ENCODE measurements around the gene ZNF101. TPM values are rescaled to one million over a fixed set of nuclear protein-coding genes. Genes with fewer than 3 reads are reported as not detected.

ZNF101 gene
- total RNA-seq, 1 experiment from 2014 or later = 12.8 TPM

- CTCF ChIA-PET = no interaction called here
- DNase-seq (ENCODE audit: low read depth, low spot score) (no peak), ATAC-seq (no peak)
- RAD21 ChIA-PET (ENCODE audit: low non-redundant PET in 1 of 2, low total read pairs in 2 of 2, uncharacterized antibody in 2 of 2, unreplicated experiment in 2 of 2) = no interaction called here
- TF ChIP-seq POLR2AphosphoS5 (IDR thresholded peaks at IDR 0.05; ENCODE audit: low read depth, low read length) (no peak), RAD21 (IDR thresholded peaks at IDR 0.05; ENCODE audit: low read depth) (no peak), POLR2A (IDR thresholded peaks at IDR 0.05; ENCODE audit: borderline replicate concordance, extremely low read depth, insufficient read depth, insufficient read length) (no peak), ELF1 (IDR thresholded peaks at IDR 0.05; ENCODE audit: borderline replicate concordance, low read depth) (no peak), CEBPB (IDR thresholded peaks at IDR 0.05; ENCODE audit: low read depth) (no peak)
- TF ChIP-seq, protein P1, sequence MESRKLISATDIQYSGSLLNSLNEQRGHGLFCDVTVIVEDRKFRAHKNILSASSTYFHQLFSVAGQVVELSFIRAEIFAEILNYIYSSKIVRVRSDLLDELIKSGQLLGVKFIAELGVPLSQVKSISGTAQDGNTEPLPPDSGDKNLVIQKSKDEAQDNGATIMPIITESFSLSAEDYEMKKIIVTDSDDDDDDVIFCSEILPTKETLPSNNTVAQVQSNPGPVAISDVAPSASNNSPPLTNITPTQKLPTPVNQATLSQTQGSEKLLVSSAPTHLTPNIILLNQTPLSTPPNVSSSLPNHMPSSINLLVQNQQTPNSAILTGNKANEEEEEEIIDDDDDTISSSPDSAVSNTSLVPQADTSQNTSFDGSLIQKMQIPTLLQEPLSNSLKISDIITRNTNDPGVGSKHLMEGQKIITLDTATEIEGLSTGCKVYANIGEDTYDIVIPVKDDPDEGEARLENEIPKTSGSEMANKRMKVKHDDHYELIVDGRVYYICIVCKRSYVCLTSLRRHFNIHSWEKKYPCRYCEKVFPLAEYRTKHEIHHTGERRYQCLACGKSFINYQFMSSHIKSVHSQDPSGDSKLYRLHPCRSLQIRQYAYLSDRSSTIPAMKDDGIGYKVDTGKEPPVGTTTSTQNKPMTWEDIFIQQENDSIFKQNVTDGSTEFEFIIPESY (IDR thresholded peaks at IDR 0.05; ENCODE audit: extremely low read depth, insufficient replicate concordance, low read length) = no peak
- H3K27me3 ChIP-seq (ENCODE audit: insufficient read depth, low read length) = no peaks in the 10 kb centered on the region
- intact Hi-C loops (cut with micrococcal nuclease) = no loop called here
- no peak overlapping the region for H3K4me3 ChIP-seq (replicated peaks in 1 of 2; ENCODE audit: low read depth in 1 of 2, low read length in 2 of 2)
- no peaks in the 10 kb centered on the region for H3K9me2 ChIP-seq (ENCODE audit: insufficient read depth)
- H3K4me2 ChIP-seq (ENCODE audit: low read length) = no peak overlapping the region
- H3K4me1 ChIP-seq (ENCODE audit: control insufficient read depth in 1 of 2, insufficient read depth in 2 of 2, low read length in 2 of 2) = no peaks in the 10 kb centered on the region
- no peak overlapping the region for H3K9ac ChIP-seq (ENCODE audit: low read length)
- no peaks in the 10 kb centered on the region for H3K36me3 ChIP-seq (ENCODE audit: control insufficient read depth in 1 of 2, insufficient read depth in 2 of 2, low read length in 2 of 2)
- H3K79me2 ChIP-seq (ENCODE audit: insufficient read depth, low read length) = peaks cover 24% of the 10 kb centered on the region
- no peaks in the 10 kb centered on the region for H4K20me1 ChIP-seq (ENCODE audit: insufficient read depth)
- peaks cover 21 to 34% of the 10 kb centered on the region in 2 experiments; a peak in 3 of 4 replicates for H3K9me3 ChIP-seq (ENCODE audit: control insufficient read depth in 1 of 2, insufficient read depth in 1 of 2, low read depth in 1 of 2, low read length in 2 of 2)
- H3K27ac ChIP-seq (ENCODE audit: low read depth, low read length) = no peak overlapping the region
- POLR2A ChIA-PET = no interaction called here
- H2AFZ ChIP-seq (ENCODE audit: low read depth, low read length, poor library complexity, severe bottlenecking) = no peak overlapping the region
- BruUV-seq (replicated peaks) = no TSS peak
Measured at GRCh38 chr19:19721896-19722295, 53.3 kb downstream of the ZNF101 start.
